GM23248 (cell line): ENCODE results near the gene FDXR. TPM values are rescaled to one million over a fixed set of nuclear protein-coding genes. Genes with fewer than 3 reads are reported as not detected.

Source experiments
- DNase-seq: peaks from one replicate; pipeline ENCODE4 v3.0.0-alpha.2; 2015
- H2AFZ ChIP-seq: fragments of 200-600 bp; sonication (generic); 2 replicates; pipeline ENCODE4 v1.6.1; 2016; ENCODE audit warnings: antibody characterized with exemption
- H3F3A ChIP-seq: fragments of 200-600 bp; sonication (generic); 2 replicates; pipeline ENCODE4 v1.6.1; 2016; ENCODE audit warnings: mild to moderate bottlenecking, antibody characterized with exemption, mixed run types; ENCODE audit not compliant: insufficient read depth
- H3K27ac ChIP-seq: fragments of 200-600 bp; sonication (generic); 2 replicates; pipeline ENCODE4 v1.5.1; 2016; ENCODE audit warnings: mild to moderate bottlenecking
- H3K27me3 ChIP-seq: fragments of 200-600 bp; sonication (generic); replicated peaks from 2 replicates; pipeline ENCODE4 v1.6.1; 2016; ENCODE audit warnings: mild to moderate bottlenecking; ENCODE audit not compliant: insufficient read depth
- H3K36me3 ChIP-seq: fragments of 200-600 bp; sonication (generic); 2 replicates; pipeline ENCODE4 v1.6.1; 2016; ENCODE audit warnings: low read depth, mild to moderate bottlenecking
- H3K4me1 ChIP-seq: fragments of 200-600 bp; sonication (generic); 2 replicates; pipeline ENCODE4 v1.6.1; 2016; ENCODE audit warnings: mild to moderate bottlenecking; ENCODE audit not compliant: insufficient read depth
- H3K4me2 ChIP-seq: fragments of 200-600 bp; sonication (generic); one replicate; pipeline ENCODE4 v1.6.1; 2016; ENCODE audit warnings: mild to moderate bottlenecking; ENCODE audit not compliant: unreplicated experiment
- H3K4me3 ChIP-seq: fragments of 200-600 bp; sonication (generic); 2 replicates; pipeline ENCODE4 v1.5.1; 2016; ENCODE audit warnings: mild to moderate bottlenecking
- H3K79me2 ChIP-seq: fragments of 200-600 bp; sonication (generic); 2 replicates; pipeline ENCODE4 v1.6.1; 2016; ENCODE audit warnings: mild to moderate bottlenecking; ENCODE audit not compliant: insufficient read depth
- H3K9ac ChIP-seq: fragments of 200-600 bp; sonication (generic); 2 replicates; pipeline ENCODE4 v1.6.1; 2016; ENCODE audit warnings: mild to moderate bottlenecking
- H3K9me2 ChIP-seq: fragments of 200-600 bp; sonication (generic); 2 replicates; pipeline ENCODE4 v1.6.1; 2016; ENCODE audit warnings: mixed run types, mild to moderate bottlenecking, moderate library complexity; ENCODE audit not compliant: insufficient read depth
- H3K9me3 ChIP-seq: fragments of 200-600 bp; sonication (generic); one replicate; pipeline ENCODE4 v1.6.1; 2017; ENCODE audit warnings: low read depth
- H4K20me1 ChIP-seq: fragments of 200-600 bp; sonication (generic); 2 replicates; pipeline ENCODE4 v1.6.0; 2016; ENCODE audit not compliant: insufficient read depth
- EZH2 ChIP-seq: fragments of 200-600 bp; sonication (generic); IDR thresholded peaks from 2 replicates; pipeline ENCODE4 v1.6.1; 2018; ENCODE audit warnings: antibody characterized with exemption, mild to moderate bottlenecking; ENCODE audit not compliant: insufficient read depth, poor library complexity, severe bottlenecking
- EZH2phosphoT487 ChIP-seq: fragments of 200-600 bp; sonication (generic); IDR thresholded peaks from 2 replicates; pipeline ENCODE4 v1.6.1; 2018; ENCODE audit warnings: antibody characterized with exemption, moderate library complexity, mild to moderate bottlenecking, low read depth; ENCODE audit not compliant: insufficient read depth
- WGBS, 2 experiments: methylation state at CpG; one replicate each; pipeline ENCODE4 v1.1.6; 2015 to 2017; ENCODE audit warnings: low lambda C conversion rate in 2 of 2, low coverage in 1 of 2; ENCODE audit errors: missing lambda C conversion rate in 2 of 2; 5-methylcytosine and 5-hydroxymethylcytosine counted together
- in situ Hi-C: fragments of 300-500 bp; cut with MboI; formaldehyde crosslinking; loops from 2 replicates; pipeline ENCODE4 v1.15.0; 2020
- polyA plus RNA-seq: library from polyadenylated mRNA; unstranded; fragments of >200 nt; fragmentation: Nextera tagmentation; extraction: Ambion mirVana; gene quantifications from 2 replicates; pipeline ENCODE4 v1.2.1, GENCODE V29; 2016
- total RNA-seq: library from RNA; depleted of rRNA; stranded (reverse); fragments of >200 nt; shearing (Covaris generic); gene quantifications from 2 replicates; pipeline ENCODE4 v1.2.3, GENCODE V29; 2014

Gene FDXR
- total and polyA plus RNA-seq, 2 experiments from 2014 or later = 15.3 to 19.0 TPM

DNA sequence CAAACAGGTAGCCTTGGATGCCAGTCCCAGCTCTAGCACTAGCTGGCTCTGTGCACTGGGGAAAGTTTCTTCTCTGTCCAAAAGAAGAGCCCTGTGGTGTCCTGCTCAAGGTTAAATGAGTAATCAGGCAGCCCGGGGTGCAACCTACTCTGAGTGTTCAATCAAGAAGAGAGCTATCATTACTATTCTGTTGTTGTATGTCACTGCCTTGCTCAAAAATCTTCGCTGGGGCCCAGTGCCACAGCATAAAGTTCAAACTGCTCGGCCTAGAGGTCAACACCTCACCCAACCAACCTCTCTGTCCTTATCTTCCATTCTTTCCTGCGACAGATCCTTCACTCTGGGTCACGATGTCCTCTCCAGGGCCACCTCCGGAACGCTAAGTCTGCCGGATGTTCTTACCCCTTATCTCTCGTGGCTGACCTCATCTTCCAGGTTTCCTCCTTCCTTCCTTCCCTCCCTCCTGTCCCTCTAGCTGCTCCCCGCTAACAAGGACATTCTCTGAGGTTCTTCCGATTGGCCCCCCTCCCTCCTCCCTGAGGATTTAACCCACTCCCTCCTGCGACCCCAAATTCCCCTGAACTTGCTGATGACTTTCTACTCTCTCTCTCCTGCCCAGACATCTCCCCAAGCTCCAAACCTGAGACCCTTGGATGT is 4.4 kb downstream of the FDXR start:
- Histone ChIP-seq H3K36me3 (no peaks in the 10 kb centered on the region), H3K27me3 (no peaks in the 10 kb centered on the region), H3F3A (no peaks in the 10 kb centered on the region), H3K79me2 (0 out of 2 replicates have a peak, but pooled peaks cover 9% of the 10 kb centered on the region), H4K20me1 (no peaks in the 10 kb centered on the region), H3K4me3 (no peak overlapping the region), H2AFZ (no peak overlapping the region), H3K27ac (no peak overlapping the region), H3K9me3 (no peaks in the 10 kb centered on the region), H3K4me2 (no peak overlapping the region), H3K9me2 (no peaks in the 10 kb centered on the region), H3K9ac (no peak overlapping the region), H3K4me1 (no peaks in the 10 kb centered on the region)
- WGBS, 2 experiments = 82 to 89% methylated on average over 10 to 12 of the region's 12 CpGs
- DNase-seq = no peak
- TF ChIP-seq EZH2phosphoT487 (no peak), EZH2 (no peak)
- in situ Hi-C loops = loop anchor here (10.0 kb wide), 1 partner anchor 124 kb away; the partner anchor contains the start of gene NHERF1

DNA sequence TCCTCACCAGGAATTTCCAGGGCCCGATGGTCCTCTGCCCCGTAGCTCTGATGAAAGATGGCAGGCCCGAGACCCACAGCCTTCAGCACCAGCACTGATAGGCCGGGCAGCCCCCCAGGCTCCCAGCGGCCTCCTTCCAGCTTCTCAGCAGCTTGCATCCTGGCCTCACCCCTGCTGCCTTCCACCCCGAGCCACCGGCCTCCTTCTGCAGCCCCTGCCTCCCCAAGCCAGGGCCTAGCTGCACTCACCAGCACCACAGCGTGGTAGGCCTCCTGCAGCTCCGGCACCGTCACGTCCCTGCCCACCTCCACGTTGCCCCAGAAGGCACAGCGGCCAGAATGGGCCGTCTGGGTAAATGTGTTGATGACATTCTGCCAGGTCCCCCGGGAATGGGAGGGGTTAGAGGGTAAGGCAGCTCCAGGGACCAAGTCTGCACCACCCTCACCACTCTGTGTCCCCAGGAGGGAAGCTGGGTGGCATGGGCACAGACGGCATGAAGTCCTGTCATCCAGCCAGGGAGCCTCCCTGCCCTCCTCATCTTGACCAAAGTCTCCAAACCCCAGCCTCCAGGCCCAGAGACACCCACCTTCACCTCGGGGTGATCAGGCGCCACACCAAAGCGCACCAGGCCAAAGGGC is 6.5 kb downstream of the FDXR start:
- Histone ChIP-seq H3K27ac (no peak overlapping the region), H4K20me1 (no peaks in the 10 kb centered on the region), H3K27me3 (0 out of 2 replicates have a peak, but pooled peaks cover 4% of the 10 kb centered on the region), H2AFZ (no peak overlapping the region), H3K9me3 (no peaks in the 10 kb centered on the region), H3K9ac (no peak overlapping the region), H3K4me1 (no peaks in the 10 kb centered on the region), H3K4me2 (no peak overlapping the region), H3K36me3 (no peaks in the 10 kb centered on the region), H3K9me2 (no peaks in the 10 kb centered on the region), H3F3A (no peaks in the 10 kb centered on the region), H3K4me3 (no peak overlapping the region), H3K79me2 (no peaks in the 10 kb centered on the region)
- WGBS, 2 experiments = 76 to 77% methylated on average over 19 of the region's 19 CpGs
- DNase-seq = no peak
- in situ Hi-C loops = loop anchor here (10.0 kb wide), 1 partner anchor 122 kb away; the partner anchor contains the start of gene NHERF1
- TF ChIP-seq EZH2phosphoT487 = no peak
- no peak for TF ChIP-seq EZH2

DNA sequence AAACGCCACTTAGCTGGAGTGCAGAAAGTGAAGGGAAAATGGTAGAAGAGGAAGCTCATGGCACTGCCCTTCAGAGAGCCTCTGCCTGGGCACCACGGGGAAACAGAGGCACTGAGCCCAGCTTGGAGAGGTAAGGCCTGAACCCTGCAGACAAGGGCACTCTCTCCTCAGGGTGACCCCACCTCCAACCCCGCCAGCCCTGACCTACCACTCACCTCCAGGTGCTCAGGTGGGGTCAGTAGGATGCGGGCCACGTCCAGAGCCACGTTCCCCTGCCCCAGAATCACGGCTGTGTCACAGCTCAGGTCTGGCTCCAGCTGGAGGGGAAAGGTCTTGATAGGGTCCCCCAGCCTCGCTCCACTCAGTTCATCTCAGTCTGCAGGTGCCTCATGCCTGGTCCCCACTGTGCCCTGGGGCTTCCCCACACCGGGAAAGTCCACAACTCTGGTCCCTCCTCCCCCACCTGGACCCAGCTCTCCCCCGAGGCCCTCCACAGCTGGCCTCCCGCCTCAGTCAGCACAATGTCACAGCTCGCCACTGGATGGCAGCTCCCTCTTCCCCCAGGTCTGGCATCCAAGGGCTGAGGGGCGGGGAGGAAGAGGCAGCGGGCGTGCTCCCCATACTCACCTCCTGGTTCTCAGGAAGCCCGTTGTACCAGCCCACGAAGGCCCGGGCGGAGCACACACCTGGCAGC is 7.1 kb downstream of the FDXR start:
- no peaks in the 10 kb centered on the region for H4K20me1 ChIP-seq
- peaks cover 11% of the 10 kb centered on the region for H3K27me3 ChIP-seq
- no peaks in the 10 kb centered on the region for H3K36me3 ChIP-seq
- H3K9me3 ChIP-seq = no peaks in the 10 kb centered on the region
- no peaks in the 10 kb centered on the region for H3K4me1 ChIP-seq
- in situ Hi-C loops = loop anchor here (10.0 kb wide), 1 partner anchor 121 kb away; the partner anchor contains the start of gene NHERF1
- H3K4me2 ChIP-seq = no peak overlapping the region
- H3F3A ChIP-seq = no peaks in the 10 kb centered on the region
- H3K9me2 ChIP-seq = no peaks in the 10 kb centered on the region
- TF ChIP-seq EZH2 (no peak), EZH2phosphoT487 (no peak)
- H3K79me2 ChIP-seq = no peaks in the 10 kb centered on the region
- no peak overlapping the region for H3K9ac ChIP-seq
- no peak overlapping the region for H3K4me3 ChIP-seq
- no peak overlapping the region for H2AFZ ChIP-seq
- WGBS, 2 experiments = 68 to 70% methylated on average over 17 to 19 of the region's 19 CpGs
- no peak overlapping the region for H3K27ac ChIP-seq
- no peak for DNase-seq

DNA sequence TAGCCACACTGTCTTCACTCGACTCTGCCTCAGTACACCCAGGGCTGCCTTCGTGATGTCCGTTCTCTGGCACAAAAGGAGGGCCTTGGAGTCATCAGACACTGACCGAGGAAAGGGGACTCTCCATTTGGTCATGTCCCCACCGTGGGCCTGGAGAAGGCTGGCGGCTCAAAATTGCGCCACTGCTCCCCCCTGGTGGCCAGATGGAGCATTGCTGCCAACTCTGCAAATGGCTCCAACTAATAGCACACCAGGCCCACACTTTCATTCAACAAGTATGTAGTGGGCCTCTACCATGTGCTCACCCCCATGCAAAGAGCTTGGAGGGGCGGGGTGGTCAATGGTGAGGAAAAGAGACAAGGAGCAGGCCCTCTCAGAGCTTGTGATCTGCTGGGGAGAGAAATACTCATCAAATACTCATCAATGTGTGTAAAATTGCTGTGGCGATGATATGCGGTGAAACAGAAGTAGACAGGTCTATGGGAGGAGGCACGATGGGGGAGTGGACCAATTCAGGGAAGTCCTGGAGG is 7.9 kb downstream of the FDXR start:
- H3K4me1 ChIP-seq = no peaks in the 10 kb centered on the region
- H3F3A ChIP-seq = no peaks in the 10 kb centered on the region
- H4K20me1 ChIP-seq = no peaks in the 10 kb centered on the region
- TF ChIP-seq EZH2 (no peak), EZH2phosphoT487 (no peak)
- no peaks in the 10 kb centered on the region for H3K9me2 ChIP-seq
- no peak overlapping the region for H3K4me3 ChIP-seq
- H3K36me3 ChIP-seq = no peaks in the 10 kb centered on the region
- H3K79me2 ChIP-seq = no peaks in the 10 kb centered on the region
- in situ Hi-C loops = loop anchor here (10.0 kb wide), 1 partner anchor 120 kb away; the partner anchor contains the start of gene NHERF1
- DNase-seq = peak; percentile 74
- H3K9ac ChIP-seq = no peak overlapping the region
- no peak overlapping the region for H2AFZ ChIP-seq
- H3K27ac ChIP-seq = no peak overlapping the region
- H3K9me3 ChIP-seq = no peaks in the 10 kb centered on the region
- H3K27me3 ChIP-seq = peaks cover 18% of the 10 kb centered on the region
- H3K4me2 ChIP-seq = no peak overlapping the region
- 27 to 28% methylated on average over 11 of the region's 11 CpGs for WGBS, 2 experiments
